SU-DHL-6 (cell line): Measurements from ENCODE around the gene TMEM108.

Experiments
- CTCF ChIP-seq: fragments of 200-600 bp; sonication (generic); IDR thresholded peaks from one replicate; pipeline ENCODE4 v1.5.1; 2017; ENCODE audit warnings: antibody characterized with exemption, mild to moderate bottlenecking, low read length, moderate library complexity; ENCODE audit not compliant: insufficient read depth, poor library complexity, severe bottlenecking
- EZH2phosphoT487 ChIP-seq: fragments of 200-600 bp; sonication (generic), shearing (Covaris generic); conservative IDR thresholded peaks from 2 replicates; pipeline ENCODE4 v1.6.1; 2018; ENCODE audit warnings: mild to moderate bottlenecking, antibody characterized with exemption, low read length, moderate library complexity, mixed read lengths

DNA sequence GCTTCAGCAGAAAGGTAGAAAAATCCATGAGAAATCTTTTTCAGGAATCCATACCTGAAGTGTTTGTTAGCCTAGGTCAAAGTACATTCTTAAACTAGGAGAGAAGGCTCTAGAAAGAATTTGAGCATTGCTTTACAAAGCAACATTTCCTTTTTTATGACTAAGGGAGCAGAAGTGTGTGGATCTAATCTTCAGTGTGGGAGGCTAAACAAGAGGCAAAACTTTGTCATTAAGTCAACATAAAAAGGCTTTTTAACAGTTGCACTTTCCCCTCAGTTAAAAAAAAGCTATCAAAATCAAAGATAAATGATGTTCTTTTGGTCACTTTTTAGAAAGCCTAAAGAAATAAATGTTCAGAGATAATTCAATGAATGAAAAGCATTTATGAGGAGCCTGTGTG lies 154.8 kb downstream of the TMEM108 start:
- TF ChIP-seq CTCF (no peak), EZH2phosphoT487 (no peak)
